HG03571 (cell line): ENCODE measurements around the gene TBC1D9.

Experiments used
- ATAC-seq: cut with Tn5 transposase; IDR thresholded peaks from one replicate; pipeline ENCODE4 v1.9.1; 2021; ENCODE audit not compliant: unreplicated experiment

The TBC1D9 gene

GRCh38 chr4:140654495-140654814 lies 101.7 kb downstream of the TBC1D9 start:
- ATAC-seq, result no peak

GRCh38 chr4:140653718-140654494 lies 102.3 kb downstream of the TBC1D9 start:
- no peak for ATAC-seq

- ATAC-seq, result no peak
Observed at GRCh38 chr4:140652601-140653000, 103.6 kb downstream of the TBC1D9 start.

GRCh38 chr4:140648716-140649308 lies 107.4 kb downstream of the TBC1D9 start:
- no peak for ATAC-seq

- no peak for ATAC-seq
Observed at GRCh38 chr4:140645614-140646412, 110.4 kb downstream of the TBC1D9 start.

- no peak for ATAC-seq
Observed at GRCh38 chr4:140645196-140645595, 111.0 kb downstream of the TBC1D9 start.

GRCh38 chr4:140644470-140645185 lies 111.6 kb downstream of the TBC1D9 start:
- ATAC-seq, result no peak

GRCh38 chr4:140643571-140644055 lies 112.6 kb downstream of the TBC1D9 start:
- no peak for ATAC-seq

GRCh38 chr4:140642674-140643437 lies 113.3 kb downstream of the TBC1D9 start:
- no peak for ATAC-seq

GRCh38 chr4:140641789-140642439 lies 114.3 kb downstream of the TBC1D9 start:
- ATAC-seq, result no peak

GRCh38 chr4:140641105-140641555 lies 115.1 kb downstream of the TBC1D9 start:
- ATAC-seq, result no peak

- ATAC-seq, result no peak
Observed at GRCh38 chr4:140640150-140640748, 115.9 kb downstream of the TBC1D9 start.

- no peak for ATAC-seq
Observed at GRCh38 chr4:140639066-140639465, 117.1 kb downstream of the TBC1D9 start.

- peak; percentile 84 for ATAC-seq
Observed at GRCh38 chr4:140637836-140638235, 118.3 kb downstream of the TBC1D9 start.

- ATAC-seq, result no peak
Observed at GRCh38 chr4:140635606-140636005, 120.6 kb downstream of the TBC1D9 start.

GRCh38 chr4:140633951-140634350 lies 122.2 kb downstream of the TBC1D9 start:
- ATAC-seq, result no peak

GRCh38 chr4:140633124-140633523 lies 123.1 kb downstream of the TBC1D9 start:
- ATAC-seq, result no peak

- no peak for ATAC-seq
Observed at GRCh38 chr4:140630246-140630645, 125.9 kb downstream of the TBC1D9 start.

GRCh38 chr4:140628016-140628415 lies 128.2 kb downstream of the TBC1D9 start:
- ATAC-seq, result no peak
